ENCODE results near the gene PNMT.

The PNMT gene

GRCh38 chr17:39667945-39668924, at the start of gene PNMT:
Gene PNMT, plus strand, starts transcription at chr17:39668453. Its CDS starts 23 bp downstream, at chr17:39668476.
- DNase-seq (ENCODE audit: low read depth in 2 of 2): peak in 1 of 2 donors; percentile 40

GRCh38 chr17:39618956-39619785, 49.1 kb upstream of the PNMT start:
- no peak for DNase-seq (ENCODE audit: low read depth in 2 of 2)

GRCh38 chr17:39619786-39620101, 48.5 kb upstream of the PNMT start:
- DNase-seq (ENCODE audit: low read depth in 2 of 2): no peak

GRCh38 chr17:39621523-39622379, 46.5 kb upstream of the PNMT start:
- peak; percentile 71 to 76 for DNase-seq (ENCODE audit: low read depth in 2 of 2)

- DNase-seq (ENCODE audit: low read depth in 2 of 2): no peak
Measured at GRCh38 chr17:39622380-39623006, 45.8 kb upstream of the PNMT start.

- DNase-seq (ENCODE audit: low read depth in 2 of 2): peak; percentile 68 to 69
Measured at GRCh38 chr17:39623356-39623950, 44.8 kb upstream of the PNMT start.

- no peak for DNase-seq (ENCODE audit: low read depth in 2 of 2)
Measured at GRCh38 chr17:39624313-39624712, 43.9 kb upstream of the PNMT start.

GRCh38 chr17:39625198-39625785, 43.0 kb upstream of the PNMT start:
- DNase-seq (ENCODE audit: low read depth in 2 of 2): no peak

- peak; percentile 24 to 29 for DNase-seq (ENCODE audit: low read depth in 2 of 2)
Measured at GRCh38 chr17:39626171-39627046, 41.8 kb upstream of the PNMT start, which contains the start of gene PPP1R1B. Gene PPP1R1B, plus strand, starts transcription at chr17:39626952. Its CDS starts 441 bp downstream, at chr17:39627393.

- no peak for DNase-seq (ENCODE audit: low read depth in 2 of 2)
Measured at GRCh38 chr17:39627047-39627711, 41.1 kb upstream of the PNMT start.

GRCh38 chr17:39627712-39628516, 40.3 kb upstream of the PNMT start:
- DNase-seq (ENCODE audit: low read depth in 2 of 2): no peak

GRCh38 chr17:39628655-39629493, 39.4 kb upstream of the PNMT start:
- DNase-seq (ENCODE audit: low read depth in 2 of 2): no peak

GRCh38 chr17:39629494-39629880, 38.8 kb upstream of the PNMT start:
- no peak for DNase-seq (ENCODE audit: low read depth in 2 of 2)

- no peak for DNase-seq (ENCODE audit: low read depth in 2 of 2)
Measured at GRCh38 chr17:39629898-39630297, 38.4 kb upstream of the PNMT start.

- no peak for DNase-seq (ENCODE audit: low read depth in 2 of 2)
Measured at GRCh38 chr17:39631403-39631802, 36.9 kb upstream of the PNMT start.

- no peak for DNase-seq (ENCODE audit: low read depth in 2 of 2)
Measured at GRCh38 chr17:39632153-39632941, 35.9 kb upstream of the PNMT start.

Data from stimulated activated CD8-positive, alpha-beta memory T cell treated with anti-CD3 and anti-CD28 coated beads, Interleukin-7, amount 100 ng/mL, for 4 hours (primary cell).